ENCODE results near the gene PTPRE.

Gene PTPRE

GRCh38 chr10:128095027-128095752, 188.3 kb downstream of the PTPRE start:
- DNase-seq (ENCODE audit: low read depth in 2 of 2): no peak

DNA sequence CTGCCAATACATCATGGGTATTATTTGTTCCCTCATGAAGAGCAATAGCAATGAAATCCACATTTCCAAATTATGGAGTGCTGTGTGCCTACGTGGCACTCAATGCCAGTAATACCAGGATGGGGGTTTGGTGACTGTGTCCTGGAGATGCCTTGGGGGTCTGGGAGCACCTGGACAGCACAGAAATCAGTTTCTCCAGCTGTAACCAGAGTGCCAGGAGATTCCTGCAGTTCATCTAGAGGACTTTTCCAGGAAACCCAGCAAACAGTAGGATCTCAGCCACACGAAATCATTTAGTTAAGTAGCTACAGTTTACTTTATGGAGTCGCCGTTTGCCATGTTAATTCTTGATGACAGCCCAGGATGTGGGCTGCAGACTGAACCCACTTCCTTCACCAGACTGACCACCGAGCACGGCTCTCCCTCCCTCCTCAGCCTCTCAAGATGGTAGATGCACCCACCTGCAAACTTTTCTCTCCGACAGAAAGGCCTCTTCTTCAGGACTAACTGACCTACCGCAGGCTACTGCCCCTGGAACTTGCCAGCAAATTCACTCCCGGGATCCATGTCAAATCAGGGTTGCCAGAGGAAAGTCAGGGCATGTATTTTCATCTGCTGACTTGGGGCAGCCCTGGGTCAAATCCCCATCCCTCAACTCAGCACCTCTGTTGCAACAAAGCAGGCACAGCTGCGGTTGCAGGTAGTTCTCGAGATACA, 189.0 kb downstream of the PTPRE start:
- no peak for DNase-seq (ENCODE audit: low read depth in 2 of 2)

DNA sequence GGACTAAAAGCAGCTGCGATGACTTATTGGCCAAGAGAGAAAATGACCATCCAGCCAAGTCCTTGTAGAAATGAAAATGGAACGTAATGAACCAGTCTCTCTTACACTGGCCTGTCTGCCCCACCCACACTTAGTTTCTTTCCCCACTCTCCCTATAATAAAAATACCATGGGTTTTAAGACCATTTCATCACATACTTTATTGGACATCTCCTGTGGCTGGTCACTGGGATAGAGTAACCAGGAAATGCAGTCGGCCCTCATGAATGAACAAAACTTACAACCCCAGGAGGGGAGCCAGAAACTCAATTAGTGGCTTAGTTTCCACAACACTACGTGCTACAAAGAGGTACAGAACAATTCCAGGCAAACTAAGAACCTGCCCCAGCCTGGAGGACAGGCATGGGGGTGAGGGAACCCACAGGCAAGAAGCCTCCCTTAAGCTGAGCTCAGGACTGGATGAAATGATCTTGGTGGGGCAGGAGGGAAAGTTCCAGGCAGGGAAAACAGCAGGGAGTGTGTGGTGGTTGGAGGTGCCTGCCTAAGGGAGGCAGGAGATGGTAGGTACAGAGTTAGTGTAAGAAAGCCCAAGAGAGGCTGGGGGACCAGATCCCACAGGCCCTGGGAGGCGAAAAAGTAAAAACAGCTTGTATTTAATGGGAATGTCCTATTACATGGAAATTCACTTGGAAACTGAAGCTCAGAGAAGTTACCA, 189.7 kb downstream of the PTPRE start:
- DNase-seq (ENCODE audit: low read depth in 2 of 2): no peak

GRCh38 chr10:128097783-128098182, 190.9 kb downstream of the PTPRE start:
- no peak for DNase-seq (ENCODE audit: low read depth in 2 of 2)

DNA sequence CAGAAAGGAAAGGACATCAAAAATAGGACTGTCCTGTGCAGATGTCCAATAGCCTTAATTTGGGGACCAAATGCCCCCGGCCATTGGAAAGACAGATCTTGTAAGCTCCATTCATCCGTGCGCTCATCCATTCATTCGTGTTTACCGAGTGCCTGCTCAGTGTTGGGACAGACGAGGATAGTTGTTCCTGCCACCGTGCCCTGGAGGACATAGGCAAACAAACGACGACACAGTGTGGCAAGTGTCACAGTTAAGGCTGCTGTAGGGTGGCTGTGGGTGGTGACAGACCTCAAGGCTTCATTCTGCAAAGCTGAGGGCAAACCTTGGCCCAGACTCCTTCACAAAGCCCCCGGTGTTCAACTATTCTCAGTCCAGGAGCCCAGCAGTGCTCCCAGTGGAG, 191.7 kb downstream of the PTPRE start:
- no peak for DNase-seq (ENCODE audit: low read depth in 2 of 2)

DNA sequence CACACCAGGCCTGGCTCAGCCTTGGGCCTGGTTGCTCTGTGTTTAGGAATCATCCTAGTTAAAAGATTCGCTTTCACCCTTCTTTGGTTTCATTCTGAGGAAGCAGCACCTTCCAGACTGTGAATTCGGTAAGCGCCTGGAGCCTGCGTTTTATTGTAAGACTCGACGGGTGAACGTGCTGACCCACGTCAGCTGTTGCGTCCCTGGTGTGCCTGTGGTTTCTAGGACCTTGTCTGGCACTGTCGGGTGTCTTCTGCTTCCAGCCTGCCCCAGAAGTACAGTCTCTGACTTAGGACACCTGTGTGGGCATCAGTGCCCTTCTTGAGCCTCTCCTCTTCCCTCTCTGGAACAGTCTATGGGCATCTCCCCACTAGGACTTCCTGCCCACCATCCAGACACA, 193.0 kb downstream of the PTPRE start:
- no peak for DNase-seq (ENCODE audit: low read depth in 2 of 2)

GRCh38 chr10:128101901-128102300, 195.0 kb downstream of the PTPRE start:
- no peak for DNase-seq (ENCODE audit: low read depth in 2 of 2)

GRCh38 chr10:128102480-128103228, 195.8 kb downstream of the PTPRE start:
- DNase-seq (ENCODE audit: low read depth in 2 of 2): no peak

GRCh38 chr10:128103229-128103714, 196.4 kb downstream of the PTPRE start:
- DNase-seq (ENCODE audit: low read depth in 2 of 2): no peak

DNA sequence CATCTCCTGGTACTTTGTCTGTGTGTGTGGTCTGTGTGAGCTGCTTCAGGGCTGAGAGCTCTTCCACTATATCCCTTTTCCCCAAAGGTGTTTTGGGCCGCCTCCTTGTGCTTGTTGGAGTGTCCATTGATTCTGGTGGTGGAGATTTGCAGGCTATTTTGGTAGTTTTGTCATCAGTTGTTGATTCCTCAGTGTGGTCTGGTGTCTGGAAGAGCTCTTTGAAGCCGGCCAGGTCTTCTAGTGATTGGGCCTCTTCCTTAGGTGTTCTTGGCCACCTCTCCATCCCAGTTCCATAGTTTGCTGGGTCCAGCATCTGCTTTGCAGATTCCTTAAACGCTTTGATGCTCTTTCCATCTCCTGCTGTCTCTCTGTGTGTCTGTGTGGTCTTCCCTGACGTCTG, 198.5 kb downstream of the PTPRE start:
- no peak for DNase-seq (ENCODE audit: low read depth in 2 of 2)

GRCh38 chr10:128109707-128110106, 202.8 kb downstream of the PTPRE start:
- DNase-seq (ENCODE audit: low read depth in 2 of 2): no peak

GRCh38 chr10:128110339-128110738, 203.4 kb downstream of the PTPRE start:
- no peak for DNase-seq (ENCODE audit: low read depth in 2 of 2)

GRCh38 chr10:128111696-128112095, 204.8 kb downstream of the PTPRE start:
- no peak for DNase-seq (ENCODE audit: low read depth in 2 of 2)

GRCh38 chr10:128113026-128113425, 206.1 kb downstream of the PTPRE start:
- no peak for DNase-seq (ENCODE audit: low read depth in 2 of 2)

DNA sequence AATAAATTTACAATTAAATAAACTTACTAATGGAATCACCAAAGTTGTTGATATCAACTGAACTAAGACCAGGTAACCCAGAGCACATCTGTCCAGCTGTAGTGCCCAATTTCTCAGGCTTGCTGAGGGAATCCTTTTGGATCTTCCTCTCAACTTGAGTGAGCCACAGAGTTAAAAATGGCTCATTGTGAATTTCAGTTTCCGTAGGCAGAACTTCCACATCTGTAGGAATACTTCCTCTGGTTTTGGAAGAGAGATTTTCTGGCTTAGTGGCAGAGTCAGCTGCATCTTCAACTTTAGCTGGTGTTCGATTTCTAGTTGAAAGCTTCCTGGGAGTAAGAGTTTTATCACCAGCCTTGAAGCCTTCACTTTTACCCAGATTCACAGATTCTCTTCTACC, 208.0 kb downstream of the PTPRE start:
- DNase-seq (ENCODE audit: low read depth in 2 of 2): no peak

DNA sequence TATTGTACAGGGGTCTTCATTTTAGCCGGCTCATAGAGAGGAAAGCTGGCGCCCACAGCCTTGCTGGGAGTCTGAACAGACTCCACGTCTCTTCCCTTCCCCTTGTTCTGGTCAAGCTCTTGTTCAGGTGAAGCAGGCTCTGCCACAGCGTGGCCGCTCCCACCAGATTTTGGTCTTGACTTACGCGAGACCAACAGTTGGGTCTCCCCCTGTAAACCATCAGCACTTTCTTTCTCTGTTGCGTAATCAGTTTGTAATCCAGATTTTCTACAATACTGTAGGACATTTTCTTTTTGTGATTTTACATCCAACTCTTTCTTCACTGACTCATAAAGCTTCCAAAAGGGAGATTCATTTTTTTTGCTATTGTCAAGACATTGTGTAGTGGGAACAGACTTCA, 208.5 kb downstream of the PTPRE start:
- DNase-seq (ENCODE audit: low read depth in 2 of 2): no peak

GRCh38 chr10:128116187-128116586, 209.3 kb downstream of the PTPRE start:
- DNase-seq (ENCODE audit: low read depth in 2 of 2): no peak

DNA sequence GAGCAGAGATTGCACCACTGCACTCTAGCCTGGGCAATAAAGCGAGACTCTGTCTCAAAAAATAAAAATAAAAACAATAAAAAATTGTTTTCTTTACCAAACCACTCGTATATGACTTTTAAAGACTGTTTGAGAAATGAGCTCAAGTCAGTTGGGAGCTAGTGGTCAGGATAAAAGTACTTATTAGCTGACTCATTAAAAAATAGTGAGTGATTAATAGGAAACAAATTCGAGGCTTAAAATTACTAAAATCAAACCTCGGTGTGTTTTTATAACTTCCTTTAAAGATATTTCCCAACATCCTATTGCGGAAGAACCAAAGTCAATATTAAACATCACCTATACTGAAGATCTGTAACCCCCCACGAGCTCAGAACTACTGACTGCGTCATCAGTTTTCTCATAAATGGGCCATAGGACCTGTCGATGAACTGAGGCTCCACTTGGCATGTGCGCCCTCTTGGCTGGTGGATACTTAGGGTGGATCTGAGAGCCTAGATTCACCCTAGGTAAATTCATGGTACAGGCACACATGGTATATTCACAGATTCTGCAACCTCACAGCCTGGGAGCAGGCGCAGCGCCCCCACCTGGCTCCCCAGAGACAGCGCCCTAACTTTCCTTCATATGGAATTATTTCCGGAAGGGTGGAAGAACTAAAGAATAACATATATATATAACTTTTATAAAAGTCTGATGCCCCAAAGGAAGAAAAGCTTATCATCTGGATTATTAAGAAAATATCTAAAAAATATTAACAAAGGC, 210.1 kb downstream of the PTPRE start:
- no peak for DNase-seq (ENCODE audit: low read depth in 2 of 2)

DNA sequence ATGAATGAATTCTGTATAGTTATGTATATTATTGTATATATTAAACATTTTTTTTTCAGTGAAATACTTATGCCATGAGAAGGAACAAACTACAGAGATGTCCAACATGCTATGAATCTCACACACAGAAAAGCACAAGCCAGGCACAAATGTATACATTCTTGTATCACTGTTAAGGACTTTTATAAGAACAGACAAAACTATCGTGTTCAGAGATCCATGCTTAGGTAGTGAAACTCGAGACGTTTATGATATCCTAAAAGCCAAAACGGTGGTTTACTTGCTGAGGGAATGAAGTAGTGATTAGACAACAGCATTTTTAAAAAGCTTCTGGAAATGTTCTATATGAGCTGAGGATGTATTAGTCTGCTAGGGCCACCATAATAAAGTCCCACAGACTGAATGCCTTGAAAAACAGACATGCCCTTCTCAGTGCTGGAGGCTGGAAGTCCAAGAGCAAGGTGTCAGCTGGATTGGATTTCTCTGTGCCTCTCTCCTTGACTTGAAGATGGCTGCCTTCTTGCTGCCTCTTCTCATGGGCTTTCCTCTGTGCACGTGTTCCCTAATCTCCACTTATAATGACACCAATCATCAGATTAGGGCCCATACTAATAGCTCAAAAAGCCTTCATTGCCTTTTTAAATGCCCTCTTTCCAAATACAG, 215.0 kb downstream of the PTPRE start:
- no peak for DNase-seq (ENCODE audit: low read depth in 2 of 2)

DNA sequence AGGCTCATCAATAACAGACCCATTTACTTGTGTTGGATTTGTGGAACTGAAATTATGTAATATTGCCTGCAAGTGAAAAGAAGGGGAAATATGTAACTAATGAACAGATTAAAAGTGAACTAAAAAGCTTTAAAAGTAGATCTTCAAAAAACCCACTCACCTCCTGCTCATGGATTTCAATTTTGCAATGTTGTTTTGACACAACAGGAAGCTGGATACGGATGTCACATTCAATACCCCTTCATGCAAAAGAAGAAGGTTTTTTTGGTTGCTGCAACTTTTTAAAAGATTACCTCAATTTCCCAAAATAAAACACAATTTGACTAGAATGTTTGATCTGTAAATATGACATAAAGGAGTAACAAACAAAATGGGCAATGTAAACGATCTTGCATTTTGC, 216.0 kb downstream of the PTPRE start:
- DNase-seq (ENCODE audit: low read depth in 2 of 2): no peak

GRCh38 chr10:128123846-128124245, 216.9 kb downstream of the PTPRE start:
- no peak for DNase-seq (ENCODE audit: low read depth in 2 of 2)
